Muscle of back (tissue), 11 donors: ENCODE results near the gene TYSND1. TPM values are rescaled to one million over a fixed set of nuclear protein-coding genes. Genes with fewer than 3 reads are reported as not detected.
"Not testable (repeated sequence)": the region's sequence is repeated elsewhere in the genome, so short reads cannot be mapped to it uniquely, and the experiment has no call there.

Experiments
- DNase-seq, 3 donors: peaks; one replicate each; pipeline versions ENCODE4 v3.0.0 to v3.0.0-alpha.2; 2013
- polyA plus RNA-seq, 10 donors: library from polyadenylated mRNA; unstranded; fragments of 120-200 nt; gene quantifications; one replicate each; pipeline ENCODE4 v1.2.1, GENCODE V29; 2013; ENCODE audit not compliant: insufficient read length in 10 of 10

Gene TYSND1
- polyA plus RNA-seq, 10 donors = 3.2 to 6.4 (median 4.6) TPM

GRCh38 chr10:70167246-70167645 lies 20.7 kb upstream of the TYSND1 start:
- no peak for DNase-seq

- no peak for DNase-seq
These were observed 19.9 kb upstream of the TYSND1 start for GRCh38 chr10:70166394-70166793.

- DNase-seq = no peak
These were observed 17.7 kb upstream of the TYSND1 start for GRCh38 chr10:70164163-70164562.

GRCh38 chr10:70163448-70163847 lies 16.9 kb upstream of the TYSND1 start:
- no peak for DNase-seq

- no peak for DNase-seq
These were observed 16.3 kb upstream of the TYSND1 start for GRCh38 chr10:70162892-70163201.

GRCh38 chr10:70162151-70162891 lies 15.8 kb upstream of the TYSND1 start:
- no peak for DNase-seq

- no peak for DNase-seq
These were observed 14.3 kb upstream of the TYSND1 start for GRCh38 chr10:70160798-70161197.

GRCh38 chr10:70159366-70159765 lies 12.9 kb upstream of the TYSND1 start:
- DNase-seq = not testable (repeated sequence)

GRCh38 chr10:70158113-70158512 lies 11.6 kb upstream of the TYSND1 start:
- peak in 1 of 3 donors; percentile 26 for DNase-seq

GRCh38 chr10:70155255-70155838 lies 8.8 kb upstream of the TYSND1 start:
- DNase-seq = no peak

- no peak for DNase-seq
These were observed 2.0 kb upstream of the TYSND1 start for GRCh38 chr10:70148516-70148915.

GRCh38 chr10:70147259-70147625 lies 742 bp upstream of the TYSND1 start:
- no peak for DNase-seq

GRCh38 chr10:70145666-70146488 lies 623 bp downstream of the TYSND1 start:
- DNase-seq = peak; percentile 45 to 90 (median 62)

GRCh38 chr10:70145166-70145665 lies 1.3 kb downstream of the TYSND1 start:
- DNase-seq = no peak

GRCh38 chr10:70144372-70145110 lies 2.0 kb downstream of the TYSND1 start:
- DNase-seq = no peak

- no peak for DNase-seq
These were observed 3.9 kb downstream of the TYSND1 start for GRCh38 chr10:70142555-70142954.

GRCh38 chr10:70140297-70140696 lies 6.2 kb downstream of the TYSND1 start:
- no peak for DNase-seq

GRCh38 chr10:70139997-70140250 lies 6.6 kb downstream of the TYSND1 start:
- DNase-seq = no peak

- no peak for DNase-seq
These were observed 7.1 kb downstream of the TYSND1 start for GRCh38 chr10:70139151-70139996.

- DNase-seq = no peak
These were observed 8.3 kb downstream of the TYSND1 start for GRCh38 chr10:70137927-70138883.
